ENCODE results near the gene XXYLT1.

DNA sequence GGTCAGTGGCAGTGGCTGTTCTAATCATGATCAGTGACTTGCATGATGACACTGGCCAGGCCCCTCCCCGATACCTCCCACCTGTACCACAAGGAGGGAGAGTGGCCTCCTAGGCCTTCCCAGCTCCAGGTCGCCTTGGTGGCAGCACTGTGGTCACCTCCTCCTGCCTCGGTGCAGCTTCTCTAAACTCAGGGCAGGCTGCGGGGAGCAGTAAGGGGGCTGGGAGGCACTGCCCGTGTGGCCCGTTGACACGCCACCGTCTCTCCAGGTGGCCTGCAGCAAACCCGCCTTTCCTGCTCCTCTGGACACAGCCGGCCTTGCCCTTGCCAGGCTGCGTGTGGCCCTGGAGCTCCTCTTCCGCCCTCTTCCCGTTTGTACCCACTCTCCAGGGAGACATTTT lies 184.1 kb downstream of the XXYLT1 start:
- TF ChIP-seq, protein P1, sequence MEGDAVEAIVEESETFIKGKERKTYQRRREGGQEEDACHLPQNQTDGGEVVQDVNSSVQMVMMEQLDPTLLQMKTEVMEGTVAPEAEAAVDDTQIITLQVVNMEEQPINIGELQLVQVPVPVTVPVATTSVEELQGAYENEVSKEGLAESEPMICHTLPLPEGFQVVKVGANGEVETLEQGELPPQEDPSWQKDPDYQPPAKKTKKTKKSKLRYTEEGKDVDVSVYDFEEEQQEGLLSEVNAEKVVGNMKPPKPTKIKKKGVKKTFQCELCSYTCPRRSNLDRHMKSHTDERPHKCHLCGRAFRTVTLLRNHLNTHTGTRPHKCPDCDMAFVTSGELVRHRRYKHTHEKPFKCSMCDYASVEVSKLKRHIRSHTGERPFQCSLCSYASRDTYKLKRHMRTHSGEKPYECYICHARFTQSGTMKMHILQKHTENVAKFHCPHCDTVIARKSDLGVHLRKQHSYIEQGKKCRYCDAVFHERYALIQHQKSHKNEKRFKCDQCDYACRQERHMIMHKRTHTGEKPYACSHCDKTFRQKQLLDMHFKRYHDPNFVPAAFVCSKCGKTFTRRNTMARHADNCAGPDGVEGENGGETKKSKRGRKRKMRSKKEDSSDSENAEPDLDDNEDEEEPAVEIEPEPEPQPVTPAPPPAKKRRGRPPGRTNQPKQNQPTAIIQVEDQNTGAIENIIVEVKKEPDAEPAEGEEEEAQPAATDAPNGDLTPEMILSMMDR (IDR thresholded peaks at IDR 0.05) = no peak
- TF ChIP-seq POLR2A (IDR thresholded peaks at IDR 0.05) = no peak
